WTC11 (cell line): ENCODE measurements around the gene DNAH7. TPM values are rescaled to one million over a fixed set of nuclear protein-coding genes. Genes with fewer than 3 reads are reported as not detected.

ENCODE experiments used
- ATAC-seq: fragments of 200-7000 bp; cut with Tn5 transposase; 2 replicates; pipeline ENCODE4 v1.10.0; 2021; ENCODE audit warnings: mild to moderate bottlenecking, moderate library complexity
- CTCF ChIA-PET: fragments of 300-600 bp; sonication (Branson Sonifier 250); formaldehyde crosslinking; loops from one replicate; lab custom pipeline; 2021; ENCODE audit warnings: antibody characterized with exemption; lab: Charles Lee
- POLR2A ChIA-PET: fragments of 350-600 bp; sonication (Branson Sonifier 250); formaldehyde crosslinking; loops from one replicate; lab custom pipeline; 2021; ENCODE audit warnings: antibody characterized with exemption; lab: Charles Lee
- DNase-seq: peaks from one replicate; pipeline ENCODE4 v3.0.0; 2021; ENCODE audit warnings: low spot score
- H3K27ac Mint-ChIP-seq: 2 replicates; pipeline ENCODE4 v1.8.0; 2021; ENCODE audit warnings: mixed read lengths
- H3K27me3 Mint-ChIP-seq: 2 replicates; pipeline ENCODE4 v1.8.0; 2021; ENCODE audit warnings: low read depth, mild to moderate bottlenecking, moderate library complexity, mixed read lengths
- H3K36me3 Mint-ChIP-seq: 2 replicates; pipeline ENCODE4 v1.8.0; 2021; ENCODE audit warnings: mixed read lengths
- H3K4me1 Mint-ChIP-seq: 2 replicates; pipeline ENCODE4 v1.8.0; 2022; ENCODE audit warnings: mixed read lengths
- H3K4me3 Mint-ChIP-seq: 2 replicates; pipeline ENCODE4 v1.8.0; 2021; ENCODE audit warnings: mild to moderate bottlenecking, moderate library complexity, mixed read lengths
- H3K9me3 Mint-ChIP-seq: 2 replicates; pipeline ENCODE4 v1.8.0; 2021; ENCODE audit warnings: mixed read lengths
- AR ChIP-seq: fragments of 250-450 bp; sonication (Bioruptor Pico); IDR thresholded peaks from 2 replicates; pipeline ENCODE4 v1.9.0; 2021; ENCODE audit warnings: mild to moderate bottlenecking
- ATF2 ChIP-seq: sonication (generic); formaldehyde crosslinking; IDR thresholded peaks from 2 replicates; pipeline ENCODE4 v1.8.1; 2022; ENCODE audit warnings: low read depth, missing genetic modification reagents, borderline replicate concordance
- CREM ChIP-seq: sonication (generic); formaldehyde crosslinking; IDR thresholded peaks from 2 replicates; pipeline ENCODE4 v1.8.1; 2022; ENCODE audit warnings: mild to moderate bottlenecking, missing genetic modification reagents, moderate library complexity
- ELF4 ChIP-seq: sonication (generic); formaldehyde crosslinking; IDR thresholded peaks from 2 replicates; pipeline ENCODE4 v1.8.1; 2022; ENCODE audit warnings: low read depth, mild to moderate bottlenecking, moderate library complexity, missing genetic modification reagents
- ETV6 ChIP-seq: sonication (generic); formaldehyde crosslinking; IDR thresholded peaks from 2 replicates; pipeline ENCODE4 v1.8.1; 2022; ENCODE audit warnings: mild to moderate bottlenecking, missing genetic modification reagents
- FOXJ3 ChIP-seq: sonication (generic); formaldehyde crosslinking; IDR thresholded peaks from 2 replicates; pipeline ENCODE4 v1.9.0; 2021; ENCODE audit warnings: missing genetic modification reagents, mild to moderate bottlenecking, borderline replicate concordance
- GABPB1 ChIP-seq: sonication (generic); formaldehyde crosslinking; IDR thresholded peaks from 2 replicates; pipeline ENCODE4 v1.8.1; 2023; ENCODE audit warnings: mild to moderate bottlenecking, missing genetic modification reagents
- HMGA2 ChIP-seq: fragments of 250-450 bp; sonication (Bioruptor Pico); IDR thresholded peaks from 2 replicates; pipeline ENCODE4 v1.4.0; 2021; ENCODE audit warnings: mild to moderate bottlenecking, moderate library complexity
- KAT7 ChIP-seq: sonication (generic); formaldehyde crosslinking; IDR thresholded peaks from 2 replicates; pipeline ENCODE4 v1.8.1; 2023; ENCODE audit warnings: missing genetic modification reagents, mild to moderate bottlenecking, borderline replicate concordance
- NR3C1 ChIP-seq: sonication (generic); formaldehyde crosslinking; conservative IDR thresholded peaks from 2 replicates; pipeline ENCODE4 v1.8.1; 2023; ENCODE audit warnings: low read depth, mild to moderate bottlenecking, missing genetic modification reagents
- PRDM15 ChIP-seq: sonication (generic); formaldehyde crosslinking; IDR thresholded peaks from 2 replicates; pipeline ENCODE4 v1.8.0; 2022; ENCODE audit warnings: missing genetic modification reagents
- RORB ChIP-seq: fragments of 250-450 bp; sonication (Bioruptor Pico); IDR thresholded peaks from 2 replicates; pipeline ENCODE4 v1.9.0; 2021; ENCODE audit warnings: mild to moderate bottlenecking
- SOX15 ChIP-seq: fragments of 250-450 bp; sonication (Bioruptor Pico); IDR thresholded peaks from 2 replicates; pipeline ENCODE4 v1.9.0; 2021; ENCODE audit warnings: mild to moderate bottlenecking
- ZNF121 ChIP-seq: sonication (generic); formaldehyde crosslinking; IDR thresholded peaks from 2 replicates; pipeline ENCODE4 v1.8.0; 2023; ENCODE audit warnings: missing genetic modification reagents
- ZNF219 ChIP-seq: sonication (generic); formaldehyde crosslinking; IDR thresholded peaks from 2 replicates; pipeline ENCODE4 v1.8.0; 2023; ENCODE audit warnings: missing genetic modification reagents, mild to moderate bottlenecking, borderline replicate concordance
- ZNF263 ChIP-seq: sonication (generic); formaldehyde crosslinking; IDR thresholded peaks from 2 replicates; pipeline ENCODE4 v1.8.1; 2022; ENCODE audit warnings: low read depth, mild to moderate bottlenecking, moderate library complexity, missing genetic modification reagents
- ZNF317 ChIP-seq: sonication (generic); formaldehyde crosslinking; IDR thresholded peaks from 2 replicates; pipeline ENCODE4 v1.8.1; 2023; ENCODE audit warnings: low read depth, mild to moderate bottlenecking, moderate library complexity, missing genetic modification reagents, borderline replicate concordance
- ZNF425 ChIP-seq: fragments of 250-450 bp; sonication (Bioruptor Pico); conservative IDR thresholded peaks from 2 replicates; pipeline ENCODE4 v1.9.0; 2021; ENCODE audit warnings: mild to moderate bottlenecking
- ZNF512 ChIP-seq: sonication (generic); formaldehyde crosslinking; IDR thresholded peaks from 2 replicates; pipeline ENCODE4 v1.8.1; 2022; ENCODE audit warnings: missing genetic modification reagents, borderline replicate concordance
- total RNA-seq: library from RNA; stranded (reverse); gene quantifications from 3 replicates; pipeline ENCODE4 v1.2.3, GENCODE V29; 2021

The DNAH7 gene
- total RNA-seq, 1 experiment from 2014 or later = 0.04 TPM

- TF ChIP-seq PRDM15 (CRISPR knock-in tag) (no peak), ZNF512 (no peak)
- TF ChIP-seq, all 79 proteins: peak for 0
Observed at GRCh38 chr2:195819276-195819675, 249.4 kb downstream of the DNAH7 start (continued).

GRCh38 chr2:195818526-195818925 lies 250.1 kb downstream of the DNAH7 start:
- no peak overlapping the region for H3K4me3 Mint-ChIP-seq
- CTCF ChIA-PET = no interaction called here
- H3K9me3 Mint-ChIP-seq = no peaks in the 10 kb centered on the region
- H3K27ac Mint-ChIP-seq = no peak overlapping the region
- POLR2A ChIA-PET = no interaction called here
- no peaks in the 10 kb centered on the region for H3K27me3 Mint-ChIP-seq
- no peaks in the 10 kb centered on the region for H3K36me3 Mint-ChIP-seq
- peaks cover 8% of the 10 kb centered on the region; the same call in 1 of the 2 replicates for H3K4me1 Mint-ChIP-seq
- DNase-seq (no peak), ATAC-seq (no peak)
- TF ChIP-seq SOX15 (no peak), ZNF425 (CRISPR knock-in tag) (no peak), ZNF317 (no peak), KAT7 (CRISPR knock-in tag) (no peak), GABPB1 (CRISPR knock-in tag) (no peak), HMGA2 (CRISPR knock-in tag) (no peak), ETV6 (CRISPR knock-in tag) (no peak), FOXJ3 (no peak), CREM (CRISPR knock-in tag) (no peak), ELF4 (CRISPR knock-in tag) (no peak), NR3C1 (no peak), ATF2 (CRISPR knock-in tag) (no peak), ZNF263 (CRISPR knock-in tag) (no peak), ZNF219 (no peak), RORB (CRISPR knock-in tag) (no peak), ZNF121 (CRISPR knock-in tag) (no peak), AR (no peak)
- TF ChIP-seq, all 79 proteins: peak for 0
